ENCODE data around the gene MPP1. TPM values are rescaled to one million over a fixed set of nuclear protein-coding genes. Genes with fewer than 3 reads are reported as not detected.
A peak's percentile ranks its signal among the peaks of the same experiment; 100 is the strongest.

MPP1 gene
- total RNA-seq, 2 experiments from 2014 or later: 24.1 to 27.6 TPM

GRCh38 chrX:154793084-154793795 is 12.0 kb downstream of the MPP1 start:
- H3K27ac Mint-ChIP-seq: no peak overlapping the region
- H3K4me3 Mint-ChIP-seq: no peak overlapping the region
- intact Hi-C loops (cut with DNase I, micrococcal nuclease): no loop called here
- DNase-seq (no peak), ATAC-seq (no peak)
- no peaks in the 10 kb centered on the region for H3K27me3 Mint-ChIP-seq
- ChIA-PET POLR2A (no interaction called here), CTCF (no interaction called here)
- H3K4me1 Mint-ChIP-seq: peaks cover 3% of the 10 kb centered on the region
- H3K9me3 Mint-ChIP-seq (ENCODE audit: low read depth): no peaks in the 10 kb centered on the region
- peaks cover 6% of the 10 kb centered on the region for H3K36me3 Mint-ChIP-seq (ENCODE audit: low read depth)

- H3K27me3 Mint-ChIP-seq: no peaks in the 10 kb centered on the region
- H3K4me1 Mint-ChIP-seq: no peaks in the 10 kb centered on the region
- ATAC-seq: no peak
- DNase-seq: no peak
- POLR2A ChIA-PET: no interaction called here
- H3K36me3 Mint-ChIP-seq (ENCODE audit: low read depth): peaks cover 6% of the 10 kb centered on the region
- H3K9me3 Mint-ChIP-seq (ENCODE audit: low read depth): no peaks in the 10 kb centered on the region
- CTCF ChIA-PET: interaction anchor here (0.9 kb wide), 1 partner anchor 15 kb away, joined by 3 read pairs; no protein-coding TSS in a partner anchor
- H3K27ac Mint-ChIP-seq: peak overlapping the region; percentile 37
- H3K4me3 Mint-ChIP-seq: no peak overlapping the region
- intact Hi-C loops (cut with DNase I, micrococcal nuclease): no loop called here
These were observed 13.3 kb downstream of the MPP1 start for GRCh38 chrX:154791939-154792338.

GRCh38 chrX:154791467-154791866 is 13.8 kb downstream of the MPP1 start:
- no peaks in the 10 kb centered on the region for H3K9me3 Mint-ChIP-seq (ENCODE audit: low read depth)
- no peaks in the 10 kb centered on the region for H3K27me3 Mint-ChIP-seq
- no peak overlapping the region for H3K27ac Mint-ChIP-seq
- no peak for ATAC-seq
- CTCF ChIA-PET: interaction anchor here (0.6 to 0.9 kb wide), 4 partner anchors 10 to 309 kb away, joined by 3 to 4 read pairs (median 3); no protein-coding TSS in a partner anchor
- POLR2A ChIA-PET: no interaction called here
- peaks cover 6% of the 10 kb centered on the region for H3K36me3 Mint-ChIP-seq (ENCODE audit: low read depth)
- no peaks in the 10 kb centered on the region for H3K4me1 Mint-ChIP-seq
- no peak for DNase-seq
- H3K4me3 Mint-ChIP-seq: no peak overlapping the region
- intact Hi-C loops (cut with DNase I, micrococcal nuclease): no loop called here

GRCh38 chrX:154785716-154786115 is 19.6 kb downstream of the MPP1 start:
- no peaks in the 10 kb centered on the region for H3K27me3 Mint-ChIP-seq
- ATAC-seq (no peak), DNase-seq (no peak)
- CTCF ChIA-PET: no interaction called here
- POLR2A ChIA-PET: no interaction called here
- H3K36me3 Mint-ChIP-seq (ENCODE audit: low read depth): peaks cover 4% of the 10 kb centered on the region
- intact Hi-C loops (cut with DNase I, micrococcal nuclease): no loop called here
- no peaks in the 10 kb centered on the region for H3K9me3 Mint-ChIP-seq (ENCODE audit: low read depth)
- no peak overlapping the region for H3K27ac Mint-ChIP-seq
- H3K4me3 Mint-ChIP-seq: no peak overlapping the region
- H3K4me1 Mint-ChIP-seq: peaks cover 17% of the 10 kb centered on the region

GRCh38 chrX:154784149-154784995 is 20.9 kb downstream of the MPP1 start:
- H3K27me3 Mint-ChIP-seq: no peaks in the 10 kb centered on the region
- H3K4me3 Mint-ChIP-seq: peak overlapping the region; percentile 34
- intact Hi-C loops (cut with DNase I, micrococcal nuclease): loop anchor here in 1 of 2 experiments (5.0 kb wide), 1 partner anchor 43 kb away; no protein-coding TSS in a partner anchor
- H3K4me1 Mint-ChIP-seq: peaks cover 17% of the 10 kb centered on the region
- no peaks in the 10 kb centered on the region for H3K9me3 Mint-ChIP-seq (ENCODE audit: low read depth)
- ATAC-seq (no peak), DNase-seq (no peak)
- ChIA-PET CTCF (interaction anchor here (1.5 kb wide), 1 partner anchor 11 kb away, joined by 3 read pairs; no protein-coding TSS in a partner anchor), POLR2A (interaction anchor here (0.6 to 0.8 kb wide), 2 partner anchors 15 to 88 kb away, joined by 3 to 5 read pairs; no protein-coding TSS in a partner anchor)
- peaks cover 2% of the 10 kb centered on the region for H3K36me3 Mint-ChIP-seq (ENCODE audit: low read depth)
- H3K27ac Mint-ChIP-seq: peak overlapping the region; percentile 59

- H3K4me3 Mint-ChIP-seq: no peak overlapping the region
- peaks cover 19% of the 10 kb centered on the region for H3K4me1 Mint-ChIP-seq
- H3K9me3 Mint-ChIP-seq (ENCODE audit: low read depth): no peaks in the 10 kb centered on the region
- H3K27me3 Mint-ChIP-seq: no peaks in the 10 kb centered on the region
- H3K27ac Mint-ChIP-seq: no peak overlapping the region
- DNase-seq (no peak), ATAC-seq (no peak)
- ChIA-PET POLR2A (interaction anchor here (0.7 kb wide), 3 partner anchors 17 to 84 kb away, joined by 3 to 12 read pairs (median 3); no protein-coding TSS in a partner anchor), CTCF (no interaction called here)
- H3K36me3 Mint-ChIP-seq (ENCODE audit: low read depth): peaks cover 19% of the 10 kb centered on the region
- intact Hi-C loops (cut with DNase I, micrococcal nuclease): loop anchor here in 1 of 2 experiments (5.0 kb wide), 1 partner anchor 46 kb away; no protein-coding TSS in a partner anchor
These were observed 24.3 kb downstream of the MPP1 start for GRCh38 chrX:154780968-154781367.

- ChIA-PET POLR2A (interaction anchor here (0.7 kb wide), 1 partner anchor 17 kb away, joined by 3 read pairs; the partner anchor contains the start of gene DKC1), CTCF (no interaction called here)
- peaks cover 25% of the 10 kb centered on the region for H3K36me3 Mint-ChIP-seq (ENCODE audit: low read depth)
- peaks cover 28% of the 10 kb centered on the region for H3K4me1 Mint-ChIP-seq
- H3K4me3 Mint-ChIP-seq: no peak overlapping the region
- H3K9me3 Mint-ChIP-seq (ENCODE audit: low read depth): no peaks in the 10 kb centered on the region
- no peak overlapping the region for H3K27ac Mint-ChIP-seq
- no peak for DNase-seq
- ATAC-seq: no peak
- H3K27me3 Mint-ChIP-seq: no peaks in the 10 kb centered on the region
- intact Hi-C loops (cut with DNase I, micrococcal nuclease): no loop called here
These were observed 26.0 kb downstream of the MPP1 start for GRCh38 chrX:154779261-154779660.

GRCh38 chrX:154776753-154777152 is 28.5 kb downstream of the MPP1 start:
- intact Hi-C loops (cut with DNase I, micrococcal nuclease): no loop called here
- H3K36me3 Mint-ChIP-seq (ENCODE audit: low read depth): peaks cover 39% of the 10 kb centered on the region
- no peaks in the 10 kb centered on the region for H3K27me3 Mint-ChIP-seq
- ChIA-PET CTCF (interaction anchor here (0.7 kb wide), 1 partner anchor 39 kb away, joined by 3 read pairs; no protein-coding TSS in a partner anchor), POLR2A (interaction anchor here (0.8 to 1.6 kb wide), 3 partner anchors 10 to 14 kb away, joined by 3 to 4 read pairs (median 4); partner anchors contain the start of gene DKC1)
- DNase-seq (no peak), ATAC-seq (no peak)
- H3K27ac Mint-ChIP-seq: peak overlapping the region; percentile 79
- no peak overlapping the region for H3K4me3 Mint-ChIP-seq
- H3K9me3 Mint-ChIP-seq (ENCODE audit: low read depth): no peaks in the 10 kb centered on the region
- peaks cover 22% of the 10 kb centered on the region for H3K4me1 Mint-ChIP-seq

GRCh38 chrX:154775419-154776349 is 29.6 kb downstream of the MPP1 start:
- H3K27ac Mint-ChIP-seq: peak overlapping the region; percentile 79
- H3K27me3 Mint-ChIP-seq: no peaks in the 10 kb centered on the region
- peaks cover 45% of the 10 kb centered on the region for H3K36me3 Mint-ChIP-seq (ENCODE audit: low read depth)
- intact Hi-C loops (cut with DNase I, micrococcal nuclease): no loop called here
- no peak overlapping the region for H3K4me3 Mint-ChIP-seq
- peaks cover 28% of the 10 kb centered on the region for H3K4me1 Mint-ChIP-seq
- DNase-seq (peak; percentile 62), ATAC-seq (peak; percentile 90)
- ChIA-PET CTCF (interaction anchor here (0.7 to 1.0 kb wide), 2 partner anchors 11 to 675 kb away, joined by 3 to 4 read pairs; no protein-coding TSS in a partner anchor), POLR2A (interaction anchor here (0.6 to 1.6 kb wide), 4 partner anchors 9 to 53 kb away, joined by 3 to 4 read pairs (median 4); partner anchors contain the start of gene DKC1)
- no peaks in the 10 kb centered on the region for H3K9me3 Mint-ChIP-seq (ENCODE audit: low read depth)

GRCh38 chrX:154774622-154775021 is 30.7 kb downstream of the MPP1 start:
- CTCF ChIA-PET: no interaction called here
- Mint-ChIP-seq H3K27me3 (no peaks in the 10 kb centered on the region), H3K36me3 (ENCODE audit: low read depth) (peaks cover 50% of the 10 kb centered on the region), H3K27ac (no peak overlapping the region), H3K4me1 (peaks cover 31% of the 10 kb centered on the region), H3K9me3 (ENCODE audit: low read depth) (no peaks in the 10 kb centered on the region), H3K4me3 (no peak overlapping the region)
- no peak for ATAC-seq
- intact Hi-C loops (cut with DNase I, micrococcal nuclease): no loop called here
- DNase-seq: no peak
- POLR2A ChIA-PET: no interaction called here
